Activated CD8-positive, alpha-beta memory T cell treated with anti-CD3 and anti-CD28 coated beads, Interleukin-2, amount 50 U/mL, for 24 hours (primary cell): Measurements from ENCODE around the gene CAV3.

ENCODE experiments used
- DNase-seq: peaks from one replicate; pipeline ENCODE4 v3.0.0-alpha.2; 2020; ENCODE audit errors: extremely low read depth

Gene CAV3

GRCh38 chr3:8734908-8735307, 1.3 kb downstream of the CAV3 start:
- DNase-seq = no peak

- no peak for DNase-seq
Measured at GRCh38 chr3:8736436-8736835, 2.8 kb downstream of the CAV3 start.

GRCh38 chr3:8737301-8737700, 3.7 kb downstream of the CAV3 start:
- DNase-seq = no peak

GRCh38 chr3:8737823-8738222, 4.2 kb downstream of the CAV3 start:
- no peak for DNase-seq

- DNase-seq = no peak
Measured at GRCh38 chr3:8738639-8739038, 5.0 kb downstream of the CAV3 start.

- no peak for DNase-seq
Measured at GRCh38 chr3:8739757-8740504, 6.3 kb downstream of the CAV3 start.

- DNase-seq = no peak
Measured at GRCh38 chr3:8741581-8742261, 8.1 kb downstream of the CAV3 start.

GRCh38 chr3:8743021-8743601, 9.5 kb downstream of the CAV3 start:
- DNase-seq = no peak

- DNase-seq = no peak
Measured at GRCh38 chr3:8743911-8744310, 10.3 kb downstream of the CAV3 start.

GRCh38 chr3:8745619-8746370, 12.2 kb downstream of the CAV3 start:
- no peak for DNase-seq

GRCh38 chr3:8746780-8747345, 13.3 kb downstream of the CAV3 start:
- no peak for DNase-seq

GRCh38 chr3:8749316-8749715, 15.7 kb downstream of the CAV3 start:
- DNase-seq = no peak

- no peak for DNase-seq
Measured at GRCh38 chr3:8752832-8753231, 19.2 kb downstream of the CAV3 start.

- no peak for DNase-seq
Measured at GRCh38 chr3:8755097-8755496, 21.5 kb downstream of the CAV3 start.

- no peak for DNase-seq
Measured at GRCh38 chr3:8755564-8756237, 22.1 kb downstream of the CAV3 start.

GRCh38 chr3:8756671-8757070, 23.1 kb downstream of the CAV3 start:
- no peak for DNase-seq

GRCh38 chr3:8757551-8758518, 24.2 kb downstream of the CAV3 start:
- DNase-seq = no peak

- no peak for DNase-seq
Measured at GRCh38 chr3:8759038-8759707, 25.6 kb downstream of the CAV3 start.

GRCh38 chr3:8760091-8760490, 26.5 kb downstream of the CAV3 start:
- DNase-seq = no peak

- no peak for DNase-seq
Measured at GRCh38 chr3:8760506-8760905, 26.9 kb downstream of the CAV3 start.
